Mucosa of rectum (tissue), 2 donors: ENCODE results near the gene MREG.

ENCODE experiments used
- H3K27ac ChIP-seq, 2 donors: one replicate each; pipeline ENCODE4 v1.7.0; 2013; ENCODE audit warnings: inconsistent platforms in 2 of 2, low read depth in 2 of 2, low read length in 2 of 2
- H3K27me3 ChIP-seq, 2 donors: one replicate each; pipeline ENCODE4 v1.7.0; 2013; ENCODE audit warnings: low read length in 2 of 2; ENCODE audit not compliant: control insufficient read depth in 2 of 2, insufficient read depth in 2 of 2
- H3K36me3 ChIP-seq, 2 donors: one replicate each; pipeline ENCODE4 v1.7.0; 2013; ENCODE audit warnings: low read length in 2 of 2; ENCODE audit not compliant: control insufficient read depth in 2 of 2, insufficient read depth in 2 of 2
- H3K4me1 ChIP-seq, 2 donors: one replicate each; pipeline ENCODE4 v1.7.0; 2013; ENCODE audit warnings: low read length in 2 of 2, mild to moderate bottlenecking in 1 of 2; ENCODE audit not compliant: control insufficient read depth in 2 of 2, insufficient read depth in 2 of 2
- H3K4me3 ChIP-seq, 2 donors: one replicate each; pipeline ENCODE4 v1.7.0; 2013; ENCODE audit warnings: low read length in 2 of 2
- H3K9ac ChIP-seq, 2 donors: one replicate each; pipeline ENCODE4 v1.7.0; 2013; ENCODE audit warnings: low read length in 2 of 2, low read depth in 1 of 2, mild to moderate bottlenecking in 1 of 2
- H3K9me3 ChIP-seq, 2 donors: one replicate each; pipeline ENCODE4 v1.7.0; 2013; ENCODE audit warnings: low read length in 2 of 2; ENCODE audit not compliant: control insufficient read depth in 2 of 2
- donor health status: healthy.
- donor health status: Normal muscosa, but diverticular disease.

The MREG gene

DNA sequence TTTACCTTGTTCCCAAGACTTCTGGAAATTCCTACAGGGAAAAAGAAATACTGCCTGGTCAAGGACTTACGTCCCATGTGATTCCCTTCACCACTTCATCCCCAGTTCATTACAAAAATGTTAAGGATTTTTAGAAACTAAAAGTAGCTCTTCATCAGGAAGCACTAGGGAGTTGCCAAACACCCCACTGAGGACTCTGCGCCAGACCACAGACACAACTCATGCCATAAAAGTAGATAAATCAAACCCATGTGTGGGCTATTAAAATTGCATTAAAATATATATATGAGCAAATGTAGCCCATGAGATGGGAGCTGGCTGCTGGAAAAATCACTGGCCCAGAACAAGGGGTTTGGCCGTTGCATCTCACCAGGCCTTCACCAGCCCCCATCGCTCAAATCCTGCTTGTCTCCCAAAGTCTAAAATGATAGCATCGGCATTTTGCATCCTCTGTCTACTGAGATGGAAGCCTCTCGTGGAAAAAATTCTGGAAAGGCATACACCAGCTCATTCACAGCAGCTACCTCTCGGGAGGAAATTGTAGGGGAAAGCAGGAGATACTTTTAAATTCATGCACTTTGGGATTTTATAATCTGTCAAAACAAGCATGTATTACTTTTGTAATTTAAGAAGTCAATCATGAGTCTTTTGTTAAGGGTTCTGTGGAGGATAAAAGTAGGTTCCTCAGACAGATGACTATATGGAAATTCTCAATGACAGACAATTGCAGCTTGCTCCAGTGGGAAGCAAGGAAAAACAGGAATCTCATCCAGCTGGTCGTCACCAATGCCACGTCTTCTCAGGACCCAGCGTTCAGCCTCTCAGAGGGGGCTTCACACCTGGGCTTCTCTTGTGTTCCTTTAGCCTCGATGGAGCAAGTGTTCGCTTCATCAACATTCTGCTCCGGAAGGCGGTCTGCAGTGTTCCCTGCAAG, 113.9 kb downstream of the MREG start:
- H3K27ac ChIP-seq = no peak overlapping the region
- no peaks in the 10 kb centered on the region for H3K36me3 ChIP-seq
- H3K4me3 ChIP-seq = no peak overlapping the region
- no peaks in the 10 kb centered on the region for H3K9me3 ChIP-seq
- H3K4me1 ChIP-seq = no peaks in the 10 kb centered on the region
- no peaks in the 10 kb centered on the region for H3K27me3 ChIP-seq
- H3K9ac ChIP-seq = no peak overlapping the region

- no peaks in the 10 kb centered on the region for H3K9me3 ChIP-seq
- H3K9ac ChIP-seq = no peak overlapping the region
- H3K4me1 ChIP-seq = no peaks in the 10 kb centered on the region
- H3K4me3 ChIP-seq = no peak overlapping the region
- H3K36me3 ChIP-seq = no peaks in the 10 kb centered on the region
- no peak overlapping the region for H3K27ac ChIP-seq
- H3K27me3 ChIP-seq = no peaks in the 10 kb centered on the region
Observed at GRCh38 chr2:215898363-215898762, 115.0 kb downstream of the MREG start.

DNA sequence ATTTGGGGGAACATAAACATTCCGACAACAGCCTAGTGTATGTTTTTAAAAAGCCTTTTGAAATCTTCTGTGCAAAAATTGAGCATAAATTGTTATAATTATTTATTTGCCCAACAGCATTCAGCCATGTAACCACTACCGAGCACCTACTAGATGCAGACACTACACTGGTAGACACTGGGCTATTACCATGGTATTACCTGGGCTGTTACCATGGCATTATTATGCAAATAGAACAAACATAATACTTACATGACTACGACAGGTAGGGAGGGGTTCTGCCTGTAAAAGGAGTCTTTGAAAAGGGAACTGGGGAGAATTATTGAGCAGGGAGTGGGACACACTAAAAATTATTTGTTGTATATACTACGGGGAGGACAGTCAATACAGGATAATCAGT, 116.4 kb downstream of the MREG start:
- Histone ChIP-seq H3K4me3 (no peak overlapping the region), H3K36me3 (no peaks in the 10 kb centered on the region), H3K9me3 (no peaks in the 10 kb centered on the region), H3K27ac (no peak overlapping the region), H3K4me1 (no peaks in the 10 kb centered on the region), H3K9ac (no peak overlapping the region), H3K27me3 (no peaks in the 10 kb centered on the region)

DNA sequence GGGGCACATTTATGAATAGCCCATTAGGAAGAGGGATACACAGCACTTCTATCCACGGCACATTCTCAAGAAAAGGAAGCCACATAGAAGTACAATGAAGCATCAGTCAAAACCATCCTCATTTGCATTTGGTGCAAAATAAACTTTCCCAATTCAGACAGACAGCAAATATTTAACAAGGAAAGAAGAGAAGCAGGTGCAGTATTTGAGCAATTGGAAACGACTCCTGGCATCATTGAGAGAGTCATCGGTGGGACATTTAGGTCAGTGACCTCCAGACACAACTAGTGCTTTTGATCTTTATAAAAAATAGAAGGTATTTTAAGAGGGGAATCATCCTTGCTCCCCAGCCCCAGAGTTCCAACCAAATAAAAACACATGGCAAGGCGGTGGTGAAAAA, 118.0 kb downstream of the MREG start:
- no peaks in the 10 kb centered on the region for H3K27me3 ChIP-seq
- no peak overlapping the region for H3K9ac ChIP-seq
- H3K27ac ChIP-seq = no peak overlapping the region
- H3K4me1 ChIP-seq = no peaks in the 10 kb centered on the region
- H3K36me3 ChIP-seq = no peaks in the 10 kb centered on the region
- H3K4me3 ChIP-seq = no peak overlapping the region
- H3K9me3 ChIP-seq = no peaks in the 10 kb centered on the region
